Keratinocyte (primary cell): Measurements from ENCODE around the gene STON2. TPM values are rescaled to one million over a fixed set of nuclear protein-coding genes. Genes with fewer than 3 reads are reported as not detected.
"Not testable (repeated sequence)": the region's sequence is repeated elsewhere in the genome, so short reads cannot be mapped to it uniquely, and the experiment has no call there.

Experiments used
- DNase-seq: peaks from one replicate; pipeline ENCODE4 v3.0.0-alpha.2; 2011; ENCODE audit warnings: low read depth, missing footprints, low spot score
- FAIRE-seq: peaks from 2 replicates; lab custom pipeline; 2011; peaks lifted over from hg19 to GRCh38; lab: Jason Lieb, UNC
- H2AFZ ChIP-seq: 2 replicates; pipeline ENCODE4 v1.6.0; 2012; ENCODE audit warnings: low read length, control low read depth, inconsistent platforms; ENCODE audit not compliant: control insufficient read depth
- H3K27ac ChIP-seq: 2 replicates; pipeline ENCODE4 v1.5.1; 2011; ENCODE audit warnings: low read length; ENCODE audit not compliant: control insufficient read depth, insufficient read depth
- H3K27me3 ChIP-seq: 3 replicates; pipeline ENCODE4 v1.6.0; 2011; ENCODE audit warnings: low read length; ENCODE audit not compliant: control insufficient read depth, insufficient read depth; ENCODE audit errors: extremely low read depth
- H3K36me3 ChIP-seq, 2 experiments: 2 replicates in 1 of 2; 3 replicates in 1 of 2; pipeline ENCODE4 v1.5.1; 2011; ENCODE audit warnings: low read length in 2 of 2, mild to moderate bottlenecking in 1 of 2; ENCODE audit not compliant: control insufficient read depth in 2 of 2, insufficient read depth in 2 of 2; ENCODE audit errors: extremely low read depth in 1 of 2
- H3K4me1 ChIP-seq: 3 replicates; pipeline ENCODE4 v1.5.1; 2011; ENCODE audit warnings: low read length; ENCODE audit not compliant: control insufficient read depth, insufficient read depth; ENCODE audit errors: extremely low read depth
- H3K4me2 ChIP-seq: 3 replicates; pipeline ENCODE4 v1.6.0; 2011; ENCODE audit warnings: low read depth, low read length; ENCODE audit not compliant: control insufficient read depth, insufficient read depth; ENCODE audit errors: extremely low read depth
- H3K4me3 ChIP-seq, 3 experiments: fragments of 200-600 bp in 1 of 3; sonication (generic) in 1 of 3; 2 replicates in 2 of 3; 3 replicates in 1 of 3; pipeline ENCODE4 v1.5.1; 2011 to 2016; ENCODE audit warnings: low read length in 3 of 3, mild to moderate bottlenecking in 3 of 3, control low read depth in 2 of 3, inconsistent platforms in 1 of 3, low read depth in 1 of 3, mixed read lengths in 1 of 3, mixed run types in 1 of 3, moderate library complexity in 1 of 3; ENCODE audit not compliant: control insufficient read depth in 2 of 3, insufficient read depth in 2 of 3; ENCODE audit errors: extremely low read depth in 1 of 3
- H3K79me2 ChIP-seq: 2 replicates; pipeline ENCODE4 v1.6.0; 2012; ENCODE audit warnings: low read length; ENCODE audit not compliant: control insufficient read depth, insufficient read depth
- H3K9ac ChIP-seq: 3 replicates; pipeline ENCODE4 v1.6.0; 2011; ENCODE audit warnings: low read length; ENCODE audit not compliant: control insufficient read depth, insufficient read depth; ENCODE audit errors: extremely low read depth
- H3K9me1 ChIP-seq: 3 replicates; pipeline ENCODE4 v1.6.0; 2011; ENCODE audit warnings: low read length; ENCODE audit not compliant: control insufficient read depth, insufficient read depth; ENCODE audit errors: extremely low read depth
- H3K9me3 ChIP-seq: 2 replicates; pipeline ENCODE4 v1.5.1; 2012; ENCODE audit warnings: low read depth, low read length; ENCODE audit not compliant: control insufficient read depth
- H4K20me1 ChIP-seq: 3 replicates; pipeline ENCODE4 v1.6.0; 2011; ENCODE audit warnings: low read length; ENCODE audit not compliant: control insufficient read depth, insufficient read depth; ENCODE audit errors: extremely low read depth
- EZH2 ChIP-seq: IDR thresholded peaks from one replicate; pipeline ENCODE4 v1.6.1; 2012; ENCODE audit warnings: inconsistent platforms, mild to moderate bottlenecking, low read length, moderate library complexity
- dilution Hi-C: fragments of 300-500 bp; cut with MboI; formaldehyde crosslinking; loops from one replicate; pipeline ENCODE4 v1.7.0; 2020; ENCODE audit warnings: low sequenced_read_pairs; ENCODE audit not compliant: extremely low pct_ligation_motif_present
- polyA plus RNA-seq, 5 experiments: library from polyadenylated mRNA; depleted of rRNA in 3 of 5; stranded (reverse) in 3 of 5; stranded (forward) in 1 of 5; unstranded in 1 of 5; fragments of >200 nt; gene quantifications; 1 replicate in 1 of 5; 2 replicates in 3 of 5; 3 replicates in 1 of 5; pipeline versions ENCODE4 v1.2.1 to v1.2.3, GENCODE V29; 2011 to 2012; ENCODE audit warnings: missing spikeins in 2 of 5, low read depth in 1 of 5, low replicate concordance in 1 of 5
- TF ChIP-seq, protein P1 (sequence below), 3 experiments: IDR thresholded peaks in 1 of 3; conservative IDR thresholded peaks in 1 of 3; optimal IDR thresholded peaks in 1 of 3; 2 replicates in 2 of 3; 3 replicates in 1 of 3; pipeline versions ENCODE3 to v1.5.1; 2011; ENCODE audit warnings: low read length in 3 of 3, mild to moderate bottlenecking in 3 of 3, moderate library complexity in 2 of 3, control low read depth in 1 of 3, inconsistent platforms in 1 of 3; ENCODE audit not compliant: insufficient read depth in 2 of 3; ENCODE audit errors: extremely low read depth in 1 of 3

Gene STON2
- polyA plus RNA-seq, 1 donor (not counting 4 experiments of a cell fraction or from before 2014, with no cell fraction given) = 82.3 TPM

DNA sequence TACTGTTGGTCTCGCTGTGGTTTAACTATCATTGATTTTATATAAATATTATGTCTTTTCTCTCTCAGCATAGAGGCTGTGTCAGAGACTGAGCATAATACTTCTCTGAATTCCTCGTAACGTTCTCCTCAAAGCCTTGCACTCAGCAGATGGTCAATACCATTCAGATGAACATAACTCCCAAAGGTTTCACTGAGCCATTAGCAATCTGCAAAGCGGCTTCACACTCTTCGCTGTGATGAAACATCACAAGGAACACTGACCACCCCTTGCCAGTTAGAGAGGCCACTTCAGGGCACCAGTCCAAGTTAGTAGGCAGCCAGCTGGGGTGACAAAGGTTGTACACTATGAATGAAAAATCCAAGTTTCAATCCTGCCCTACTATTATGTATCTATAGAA lies 30.1 kb upstream of the STON2 start:
- H3K9me1 ChIP-seq = peaks cover 5% of the 10 kb centered on the region
- FAIRE-seq (no peak), DNase-seq (no peak)
- H3K4me1 ChIP-seq = peaks cover 37% of the 10 kb centered on the region
- H3K9ac ChIP-seq = no peak overlapping the region
- no peaks in the 10 kb centered on the region for H3K36me3 ChIP-seq
- no peak overlapping the region for H3K27ac ChIP-seq
- peaks cover 2% of the 10 kb centered on the region for H4K20me1 ChIP-seq
- dilution Hi-C loops = no loop called here
- no peak overlapping the region for H2AFZ ChIP-seq
- no peak overlapping the region for H3K4me3 ChIP-seq
- no peak for TF ChIP-seq EZH2
- TF ChIP-seq, protein P1, sequence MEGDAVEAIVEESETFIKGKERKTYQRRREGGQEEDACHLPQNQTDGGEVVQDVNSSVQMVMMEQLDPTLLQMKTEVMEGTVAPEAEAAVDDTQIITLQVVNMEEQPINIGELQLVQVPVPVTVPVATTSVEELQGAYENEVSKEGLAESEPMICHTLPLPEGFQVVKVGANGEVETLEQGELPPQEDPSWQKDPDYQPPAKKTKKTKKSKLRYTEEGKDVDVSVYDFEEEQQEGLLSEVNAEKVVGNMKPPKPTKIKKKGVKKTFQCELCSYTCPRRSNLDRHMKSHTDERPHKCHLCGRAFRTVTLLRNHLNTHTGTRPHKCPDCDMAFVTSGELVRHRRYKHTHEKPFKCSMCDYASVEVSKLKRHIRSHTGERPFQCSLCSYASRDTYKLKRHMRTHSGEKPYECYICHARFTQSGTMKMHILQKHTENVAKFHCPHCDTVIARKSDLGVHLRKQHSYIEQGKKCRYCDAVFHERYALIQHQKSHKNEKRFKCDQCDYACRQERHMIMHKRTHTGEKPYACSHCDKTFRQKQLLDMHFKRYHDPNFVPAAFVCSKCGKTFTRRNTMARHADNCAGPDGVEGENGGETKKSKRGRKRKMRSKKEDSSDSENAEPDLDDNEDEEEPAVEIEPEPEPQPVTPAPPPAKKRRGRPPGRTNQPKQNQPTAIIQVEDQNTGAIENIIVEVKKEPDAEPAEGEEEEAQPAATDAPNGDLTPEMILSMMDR (optimal IDR thresholded peaks at IDR 0.05 in 1 of 3, IDR thresholded peaks at IDR 0.05 in 1 of 3, conservative IDR thresholded peaks at IDR 0.05 in 1 of 3; ENCODE audit: extremely low read depth in 1 of 3, insufficient read depth in 2 of 3, low read length in 3 of 3) = no peak
- H3K4me2 ChIP-seq = no peak overlapping the region
- H3K27me3 ChIP-seq = no peaks in the 10 kb centered on the region
- no peaks in the 10 kb centered on the region for H3K9me3 ChIP-seq
- H3K79me2 ChIP-seq = peaks cover 21% of the 10 kb centered on the region

DNA sequence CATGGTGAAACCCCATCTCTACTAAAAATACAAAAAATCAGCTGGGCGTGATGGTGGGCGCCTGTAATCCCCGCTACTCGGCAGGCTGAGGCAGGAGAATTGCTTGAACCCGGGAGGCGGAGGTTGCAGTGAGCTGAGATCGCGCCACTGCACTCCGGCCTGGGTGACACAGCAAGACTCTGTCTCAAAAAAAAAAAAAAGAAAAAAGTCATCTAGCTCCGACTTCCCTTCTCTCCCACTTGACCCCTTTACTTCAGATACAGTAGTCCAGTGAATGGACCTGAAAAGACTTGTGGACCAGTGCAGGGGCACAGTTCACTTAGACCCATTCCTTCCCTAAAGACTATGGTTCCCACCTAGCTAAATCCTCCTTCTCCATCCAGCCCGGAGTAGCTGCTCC lies 29.6 kb upstream of the STON2 start:
- FAIRE-seq, H3K27ac ChIP-seq, H4K20me1 ChIP-seq, H3K9me1 ChIP-seq, DNase-seq, H3K4me3 ChIP-seq, H3K36me3 ChIP-seq, H3K9me3 ChIP-seq, dilution Hi-C loops, H2AFZ ChIP-seq, H3K27me3 ChIP-seq, H3K4me2 ChIP-seq, H3K9ac ChIP-seq: not testable (repeated sequence)
- peaks cover 33% of the 10 kb centered on the region for H3K4me1 ChIP-seq
- peaks cover 21% of the 10 kb centered on the region for H3K79me2 ChIP-seq

DNA sequence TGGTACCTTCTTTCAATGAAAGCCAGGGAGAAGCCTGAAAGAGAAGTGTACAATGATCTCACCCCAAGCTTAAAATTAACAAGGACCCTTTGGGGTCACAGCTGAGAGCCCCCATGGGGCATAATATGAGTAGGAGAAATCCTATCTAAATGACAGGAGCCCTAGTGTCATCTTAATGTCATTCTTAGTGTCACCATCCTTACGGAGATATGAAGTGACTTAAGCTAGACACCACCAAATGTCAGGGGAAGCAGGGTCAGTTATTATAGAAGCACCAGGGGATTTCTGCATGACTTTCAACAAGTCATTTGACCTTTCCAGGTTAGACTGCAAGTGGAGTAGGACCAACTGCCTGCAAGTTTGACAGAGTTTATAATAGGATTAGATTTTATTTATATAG lies 28.9 kb upstream of the STON2 start:
- Histone ChIP-seq H3K27ac (no peak overlapping the region), H3K4me2 (no peak overlapping the region), H3K4me1 (peaks cover 31% of the 10 kb centered on the region), H2AFZ (no peak overlapping the region), H3K36me3 (no peaks in the 10 kb centered on the region), H3K9ac (no peak overlapping the region), H3K9me1 (peaks cover 5% of the 10 kb centered on the region), H3K9me3 (no peaks in the 10 kb centered on the region), H3K4me3 (no peak overlapping the region), H3K79me2 (peaks cover 18% of the 10 kb centered on the region), H4K20me1 (peaks cover 2% of the 10 kb centered on the region), H3K27me3 (no peaks in the 10 kb centered on the region)
- dilution Hi-C loops = no loop called here
- FAIRE-seq (no peak), DNase-seq (no peak)
- TF ChIP-seq, protein P1 (optimal IDR thresholded peaks at IDR 0.05 in 1 of 3, IDR thresholded peaks at IDR 0.05 in 1 of 3, conservative IDR thresholded peaks at IDR 0.05 in 1 of 3; ENCODE audit: extremely low read depth in 1 of 3, insufficient read depth in 2 of 3, low read length in 3 of 3) = no peak
- no peak for TF ChIP-seq EZH2
